HepG2 (cell line): ENCODE measurements around the gene TLE1. TPM values are rescaled to one million over a fixed set of nuclear protein-coding genes. Genes with fewer than 3 reads are reported as not detected.

Experiments used
- ATF2 ChIP-seq: sonication (generic); formaldehyde crosslinking; IDR thresholded peaks from 2 replicates; pipeline ENCODE4 v1.4.0; 2020; ENCODE audit warnings: missing genetic modification reagents
- CREB3 ChIP-seq: sonication (generic); formaldehyde crosslinking; IDR thresholded peaks from 2 replicates; pipeline ENCODE4 v1.5.0; 2020; ENCODE audit warnings: missing genetic modification reagents
- ELF4 ChIP-seq: sonication (generic); formaldehyde crosslinking; IDR thresholded peaks from 2 replicates; pipeline ENCODE4 v1.5.0; 2020; ENCODE audit warnings: missing genetic modification reagents, mild to moderate bottlenecking, moderate library complexity, borderline replicate concordance
- ERF ChIP-seq: IDR thresholded peaks from 2 replicates; pipeline ENCODE4 v1.6.1; 2018; ENCODE audit warnings: missing biosample characterization, missing genetic modification reagents
- FOXO4 ChIP-seq: sonication (generic); formaldehyde crosslinking; conservative IDR thresholded peaks from 2 replicates; pipeline ENCODE4 v1.8.1; 2023; ENCODE audit warnings: missing genetic modification reagents
- HIVEP1 ChIP-seq: sonication (generic); formaldehyde crosslinking; IDR thresholded peaks from 2 replicates; pipeline ENCODE4 v1.4.0; 2020; ENCODE audit warnings: mild to moderate bottlenecking, missing genetic modification reagents
- IKZF1 ChIP-seq: fragments of 450-650 bp; IDR thresholded peaks from 2 replicates; pipeline ENCODE4 v1.7.1; 2016
- NFE2L1 ChIP-seq: sonication (generic); formaldehyde crosslinking; IDR thresholded peaks from 2 replicates; pipeline ENCODE4 v1.4.0; 2020; ENCODE audit warnings: missing genetic modification reagents, mild to moderate bottlenecking, borderline replicate concordance
- NR2F2 ChIP-seq: IDR thresholded peaks from 2 replicates; pipeline ENCODE4 v1.6.1; 2012; ENCODE audit warnings: low read depth, inconsistent platforms, borderline replicate concordance
- RFX1 ChIP-seq: fragments of 450-650 bp; IDR thresholded peaks from 2 replicates; pipeline ENCODE4 v1.6.1; 2017
- RORA ChIP-seq: sonication (generic); formaldehyde crosslinking; IDR thresholded peaks from 2 replicates; pipeline ENCODE4 v1.5.0; 2020; ENCODE audit warnings: mild to moderate bottlenecking, missing genetic modification reagents, moderate library complexity
- STAT6 ChIP-seq: sonication (generic); formaldehyde crosslinking; IDR thresholded peaks from 2 replicates; pipeline ENCODE4 v1.4.0; 2020; ENCODE audit warnings: missing genetic modification reagents, mild to moderate bottlenecking, borderline replicate concordance
- XRCC5 ChIP-seq: fragments of 200-400 bp; formaldehyde crosslinking; optimal IDR thresholded peaks from 2 replicates; pipeline ENCODE3; 2017; ENCODE audit warnings: mild to moderate bottlenecking, low read length
- ZBTB20 ChIP-seq: sonication (generic); formaldehyde crosslinking; IDR thresholded peaks from 2 replicates; pipeline ENCODE4 v1.8.1; 2023; ENCODE audit warnings: missing genetic modification reagents, low read depth, mild to moderate bottlenecking, borderline replicate concordance
- ZFP82 ChIP-seq: sonication (generic); formaldehyde crosslinking; IDR thresholded peaks from 2 replicates; pipeline ENCODE4 v1.5.1; 2020; ENCODE audit warnings: mild to moderate bottlenecking, missing genetic modification reagents, borderline replicate concordance
- ZFY ChIP-seq: sonication (generic); formaldehyde crosslinking; IDR thresholded peaks from 2 replicates; pipeline ENCODE4 v1.4.0; 2020; ENCODE audit warnings: missing genetic modification reagents
- ZNF17 ChIP-seq: sonication (generic); formaldehyde crosslinking; IDR thresholded peaks from 2 replicates; pipeline ENCODE4 v1.5.0; 2020; ENCODE audit warnings: mild to moderate bottlenecking, missing genetic modification reagents
- ZNF234 ChIP-seq: sonication (generic); formaldehyde crosslinking; conservative IDR thresholded peaks from 2 replicates; pipeline ENCODE4 v1.5.1; 2020; ENCODE audit warnings: mild to moderate bottlenecking, missing genetic modification reagents
- ZNF354B ChIP-seq: sonication (generic); formaldehyde crosslinking; IDR thresholded peaks from 2 replicates; pipeline ENCODE4 v1.8.0; 2022; ENCODE audit warnings: mild to moderate bottlenecking, missing genetic modification reagents
- ZNF570 ChIP-seq: sonication (generic); formaldehyde crosslinking; IDR thresholded peaks from 2 replicates; pipeline ENCODE4 v1.4.0; 2020; ENCODE audit warnings: mild to moderate bottlenecking, missing genetic modification reagents, borderline replicate concordance
- ZNF577 ChIP-seq: sonication (generic); formaldehyde crosslinking; IDR thresholded peaks from 2 replicates; pipeline ENCODE4 v1.4.0; 2020; ENCODE audit warnings: mild to moderate bottlenecking, low read depth, missing genetic modification reagents, borderline replicate concordance
- ZNF589 ChIP-seq: sonication (generic); formaldehyde crosslinking; conservative IDR thresholded peaks from 2 replicates; pipeline ENCODE4 v1.8.0; 2022; ENCODE audit warnings: mild to moderate bottlenecking, moderate library complexity, missing genetic modification reagents
- ZNF878 ChIP-seq: sonication (generic); formaldehyde crosslinking; IDR thresholded peaks from 2 replicates; pipeline ENCODE4 v1.8.1; 2023; ENCODE audit warnings: mild to moderate bottlenecking, missing genetic modification reagents, moderate library complexity
- ZZZ3 ChIP-seq: sonication (generic); formaldehyde crosslinking; IDR thresholded peaks from 2 replicates; pipeline ENCODE4 v1.4.0; 2020; ENCODE audit warnings: missing genetic modification reagents, mild to moderate bottlenecking, borderline replicate concordance
- polyA plus RNA-seq, 8 experiments: library from polyadenylated mRNA; depleted of rRNA in 3 of 8; stranded (reverse) in 7 of 8; unstranded in 1 of 8; fragments of >200 nt; fragmentation: Illumina TruSeq in 4 of 8; extraction: Trizol in 4 of 8; gene quantifications; 2 replicates each; pipeline versions ENCODE4 v1.2.1 to v1.2.3, GENCODE V29; 2011 to 2016; ENCODE audit warnings: low read depth in 4 of 8, missing spikeins in 1 of 8, mixed read lengths in 1 of 8; ENCODE audit not compliant: insufficient read depth in 1 of 8
- total RNA-seq, 5 experiments: library from RNA; depleted of rRNA; stranded (reverse); fragments of >200 nt; fragmentation: Illumina TruSeq; extraction: Trizol; gene quantifications; 2 replicates each; pipeline ENCODE4 v1.2.3, GENCODE V29; 2016; ENCODE audit warnings: low read depth in 1 of 5

TLE1 gene
- total and polyA plus RNA-seq, 2 of the 13 experiments (the other 11 are each of a cell fraction or from before 2014, with no cell fraction given), result 35.9 to 109 TPM

GRCh38 chr9:81686614-81687520 lies 2.5 kb downstream of the TLE1 start (continued):
- TF ChIP-seq ZZZ3 (CRISPR knock-in tag) (0 out of 2 replicates have a peak, but pooled peaks have one; percentile 16), ZBTB20 (CRISPR knock-in tag) (peak; percentile 87; the same call in 1 of the 2 replicates), ERF (CRISPR knock-in tag) (peak; percentile 73), CREB3 (CRISPR knock-in tag) (no peak), NR2F2 (peak; percentile 88), ZFP82 (CRISPR knock-in tag) (0 out of 2 replicates have a peak, but pooled peaks have one; percentile 22), XRCC5 (peak; percentile 43), STAT6 (CRISPR knock-in tag) (peak; percentile 84), ZNF17 (CRISPR knock-in tag) (no peak), ZNF570 (no peak), ZNF589 (CRISPR knock-in tag) (0 out of 2 replicates have a peak, but pooled peaks have one; percentile 65), ATF2 (CRISPR knock-in tag) (peak; percentile 97), IKZF1 (no peak), NFE2L1 (no peak), ZNF577 (CRISPR knock-in tag) (no peak), RORA (CRISPR knock-in tag) (no peak), ZNF234 (CRISPR knock-in tag) (no peak), HIVEP1 (CRISPR knock-in tag) (peak; percentile 71), ELF4 (CRISPR knock-in tag) (peak; percentile 87; the same call in 1 of the 2 replicates), ZFY (CRISPR knock-in tag) (no peak), ZNF354B (no peak), RFX1 (no peak), FOXO4 (CRISPR knock-in tag) (no peak), ZNF878 (CRISPR knock-in tag) (peak; percentile 69; the same call in 1 of the 2 replicates)
